Liver (tissue), 9 donors: ENCODE results near the gene ZDHHC19. TPM values are rescaled to one million over a fixed set of nuclear protein-coding genes. Genes with fewer than 3 reads are reported as not detected.

Experiments
- DNase-seq: peaks from one replicate; pipeline ENCODE4 v3.0.0-alpha.2; 2017; ENCODE audit warnings: low spot score
- H3K27ac ChIP-seq, 2 donors: one replicate each; pipeline ENCODE4 v1.7.0; 2013; ENCODE audit warnings: inconsistent platforms in 2 of 2, low read length in 2 of 2, control low read depth in 1 of 2, low read depth in 1 of 2, mild to moderate bottlenecking in 1 of 2
- H3K27me3 ChIP-seq, 4 donors: one replicate each; pipeline versions ENCODE4 v1.6.1 to v1.7.0; 2013; ENCODE audit warnings: low read length in 3 of 4, inconsistent platforms in 1 of 4, mild to moderate bottlenecking in 1 of 4, moderate library complexity in 1 of 4; ENCODE audit not compliant: control insufficient read depth in 4 of 4, insufficient read depth in 4 of 4
- H3K36me3 ChIP-seq, 4 donors: one replicate each; pipeline versions ENCODE4 v1.6.1 to v1.7.0; 2013; ENCODE audit warnings: low read length in 3 of 4, mild to moderate bottlenecking in 3 of 4, low read depth in 1 of 4, moderate library complexity in 1 of 4; ENCODE audit not compliant: control insufficient read depth in 4 of 4, insufficient read depth in 3 of 4
- H3K4me1 ChIP-seq, 4 donors: one replicate each; pipeline versions ENCODE4 v1.6.1 to v1.7.0; 2013; ENCODE audit warnings: low read length in 3 of 4, mild to moderate bottlenecking in 3 of 4, moderate library complexity in 1 of 4; ENCODE audit not compliant: control insufficient read depth in 4 of 4, insufficient read depth in 4 of 4
- H3K4me3 ChIP-seq, 3 donors: one replicate each; pipeline versions ENCODE4 v1.6.1 to v1.7.0; 2013; ENCODE audit warnings: low read length in 3 of 3, control low read depth in 1 of 3, low read depth in 1 of 3, mild to moderate bottlenecking in 1 of 3
- H3K9ac ChIP-seq, 2 donors: one replicate each; pipeline ENCODE4 v1.7.0; 2013; ENCODE audit warnings: low read length in 2 of 2, mild to moderate bottlenecking in 2 of 2, moderate library complexity in 2 of 2, control low read depth in 1 of 2, low read depth in 1 of 2
- H3K9me3 ChIP-seq, 4 donors: one replicate each; pipeline versions ENCODE4 v1.6.1 to v1.7.0; 2013; ENCODE audit warnings: low read length in 3 of 4; ENCODE audit not compliant: control insufficient read depth in 4 of 4
- ATF3 ChIP-seq: IDR thresholded peaks from 2 replicates; pipeline ENCODE4 v1.6.1; 2016; ENCODE audit warnings: antibody characterized with exemption
- EGR1 ChIP-seq, 2 donors: IDR thresholded peaks; 2 replicates each; pipeline ENCODE4 v1.6.1; 2016 to 2018; ENCODE audit warnings: antibody characterized with exemption in 2 of 2, low read depth in 2 of 2
- FOXA1 ChIP-seq: IDR thresholded peaks from 2 replicates; pipeline ENCODE4 v1.6.1; 2016; ENCODE audit warnings: antibody characterized with exemption
- FOXA2 ChIP-seq: IDR thresholded peaks from 2 replicates; pipeline ENCODE4 v1.6.1; 2016; ENCODE audit warnings: antibody characterized with exemption
- GABPA ChIP-seq, 2 donors: IDR thresholded peaks in 1 of 2; conservative IDR thresholded peaks in 1 of 2; 2 replicates each; pipeline ENCODE4 v1.6.1; 2016; ENCODE audit warnings: antibody characterized with exemption in 2 of 2, mild to moderate bottlenecking in 1 of 2, moderate library complexity in 1 of 2
- HNF4A ChIP-seq, 2 donors: conservative IDR thresholded peaks; 2 replicates each; pipeline ENCODE4 v1.6.1; 2016; ENCODE audit warnings: antibody characterized with exemption in 2 of 2, mild to moderate bottlenecking in 2 of 2
- HNF4G ChIP-seq: IDR thresholded peaks from 2 replicates; pipeline ENCODE4 v1.6.1; 2016; ENCODE audit warnings: antibody characterized with exemption
- JUND ChIP-seq, 2 donors: IDR thresholded peaks; 2 replicates each; pipeline ENCODE4 v1.6.1; 2016; ENCODE audit warnings: antibody characterized with exemption in 2 of 2
- MAX ChIP-seq: IDR thresholded peaks from 2 replicates; pipeline ENCODE4 v1.6.1; 2016; ENCODE audit warnings: antibody characterized with exemption
- NR2F2 ChIP-seq: IDR thresholded peaks from 2 replicates; pipeline ENCODE4 v1.6.1; 2016; ENCODE audit warnings: antibody characterized with exemption
- RAD21 ChIP-seq, 2 donors: IDR thresholded peaks; 2 replicates each; pipeline ENCODE4 v1.6.1; 2016; ENCODE audit warnings: antibody characterized with exemption in 2 of 2, mild to moderate bottlenecking in 2 of 2
- RXRA ChIP-seq, 2 donors: IDR thresholded peaks; 2 replicates each; pipeline ENCODE4 v1.6.1; 2017 to 2018; ENCODE audit warnings: antibody characterized with exemption in 2 of 2, mild to moderate bottlenecking in 1 of 2
- SP1 ChIP-seq: IDR thresholded peaks from 2 replicates; pipeline ENCODE4 v1.6.1; 2018; ENCODE audit warnings: antibody characterized with exemption, mild to moderate bottlenecking
- TAF1 ChIP-seq: conservative IDR thresholded peaks from 2 replicates; pipeline ENCODE4 v1.6.1; 2016; ENCODE audit warnings: antibody characterized with exemption, mild to moderate bottlenecking
- YY1 ChIP-seq: IDR thresholded peaks from 2 replicates; pipeline ENCODE4 v1.6.1; 2016; ENCODE audit warnings: antibody characterized with exemption, mild to moderate bottlenecking
- ZBTB33 ChIP-seq: IDR thresholded peaks from 2 replicates; pipeline ENCODE4 v1.6.1; 2016; ENCODE audit warnings: antibody characterized with exemption
- WGBS: extraction: QIAGEN DNeasy Blood & Tissue Kit; methylation state at CpG from one replicate; pipeline ENCODE4 v1.1.7; 2013; 5-methylcytosine and 5-hydroxymethylcytosine counted together
- polyA plus RNA-seq, 2 donors: library from polyadenylated mRNA; stranded (reverse) in 1 of 2; unstranded in 1 of 2; fragments of 200-250 nt in 1 of 2; fragments of >200 nt in 1 of 2; fragmentation: Nextera tagmentation in 1 of 2; extraction: Ambion mirVana in 1 of 2; gene quantifications; one replicate each; pipeline versions ENCODE4 v1.2.1 to v1.2.3, GENCODE V29; 2013 to 2015
- total RNA-seq, 2 donors: library from RNA; depleted of rRNA; stranded (reverse); fragments of >200 nt; gene quantifications; one replicate each; pipeline ENCODE4 v1.2.3, GENCODE V29; 2014
- TF ChIP-seq, protein P1 (sequence below): fragments of 150-350 bp; IDR thresholded peaks from 2 replicates; pipeline ENCODE4 v1.5.1; 2017; ENCODE audit warnings: improper control_type of control experiment, low read depth, low read length; ENCODE audit not compliant: missing input control
- TF ChIP-seq, protein P2 (sequence below): IDR thresholded peaks from 2 replicates; pipeline ENCODE4 v1.6.1; 2016; ENCODE audit warnings: antibody characterized with exemption, mild to moderate bottlenecking
- donor health status: healthy.
- donor health status: healthy.
- donor health status: healthy.
- donor health status: healthy.
- donor health status: healthy.

The ZDHHC19 gene
- total and polyA plus RNA-seq, 4 donors = 0.42 to 1.5 (median 0.81) TPM

- TF ChIP-seq MAX = no peak
- TF ChIP-seq SP1 = no peak
- no peak for TF ChIP-seq RAD21 (IDR thresholded peaks at IDR 0.05)
- TF ChIP-seq TAF1 = no peak
- no peak for TF ChIP-seq ZBTB33
- TF ChIP-seq, protein P1, sequence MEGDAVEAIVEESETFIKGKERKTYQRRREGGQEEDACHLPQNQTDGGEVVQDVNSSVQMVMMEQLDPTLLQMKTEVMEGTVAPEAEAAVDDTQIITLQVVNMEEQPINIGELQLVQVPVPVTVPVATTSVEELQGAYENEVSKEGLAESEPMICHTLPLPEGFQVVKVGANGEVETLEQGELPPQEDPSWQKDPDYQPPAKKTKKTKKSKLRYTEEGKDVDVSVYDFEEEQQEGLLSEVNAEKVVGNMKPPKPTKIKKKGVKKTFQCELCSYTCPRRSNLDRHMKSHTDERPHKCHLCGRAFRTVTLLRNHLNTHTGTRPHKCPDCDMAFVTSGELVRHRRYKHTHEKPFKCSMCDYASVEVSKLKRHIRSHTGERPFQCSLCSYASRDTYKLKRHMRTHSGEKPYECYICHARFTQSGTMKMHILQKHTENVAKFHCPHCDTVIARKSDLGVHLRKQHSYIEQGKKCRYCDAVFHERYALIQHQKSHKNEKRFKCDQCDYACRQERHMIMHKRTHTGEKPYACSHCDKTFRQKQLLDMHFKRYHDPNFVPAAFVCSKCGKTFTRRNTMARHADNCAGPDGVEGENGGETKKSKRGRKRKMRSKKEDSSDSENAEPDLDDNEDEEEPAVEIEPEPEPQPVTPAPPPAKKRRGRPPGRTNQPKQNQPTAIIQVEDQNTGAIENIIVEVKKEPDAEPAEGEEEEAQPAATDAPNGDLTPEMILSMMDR = no peak
- TF ChIP-seq HNF4G = no peak
- TF ChIP-seq HNF4A (conservative IDR thresholded peaks at IDR 0.05) = no peak
- no peak for TF ChIP-seq ATF3
- no peak for TF ChIP-seq FOXA2
- TF ChIP-seq YY1 = no peak
- TF ChIP-seq FOXA1 = no peak
- TF ChIP-seq, protein P2, sequence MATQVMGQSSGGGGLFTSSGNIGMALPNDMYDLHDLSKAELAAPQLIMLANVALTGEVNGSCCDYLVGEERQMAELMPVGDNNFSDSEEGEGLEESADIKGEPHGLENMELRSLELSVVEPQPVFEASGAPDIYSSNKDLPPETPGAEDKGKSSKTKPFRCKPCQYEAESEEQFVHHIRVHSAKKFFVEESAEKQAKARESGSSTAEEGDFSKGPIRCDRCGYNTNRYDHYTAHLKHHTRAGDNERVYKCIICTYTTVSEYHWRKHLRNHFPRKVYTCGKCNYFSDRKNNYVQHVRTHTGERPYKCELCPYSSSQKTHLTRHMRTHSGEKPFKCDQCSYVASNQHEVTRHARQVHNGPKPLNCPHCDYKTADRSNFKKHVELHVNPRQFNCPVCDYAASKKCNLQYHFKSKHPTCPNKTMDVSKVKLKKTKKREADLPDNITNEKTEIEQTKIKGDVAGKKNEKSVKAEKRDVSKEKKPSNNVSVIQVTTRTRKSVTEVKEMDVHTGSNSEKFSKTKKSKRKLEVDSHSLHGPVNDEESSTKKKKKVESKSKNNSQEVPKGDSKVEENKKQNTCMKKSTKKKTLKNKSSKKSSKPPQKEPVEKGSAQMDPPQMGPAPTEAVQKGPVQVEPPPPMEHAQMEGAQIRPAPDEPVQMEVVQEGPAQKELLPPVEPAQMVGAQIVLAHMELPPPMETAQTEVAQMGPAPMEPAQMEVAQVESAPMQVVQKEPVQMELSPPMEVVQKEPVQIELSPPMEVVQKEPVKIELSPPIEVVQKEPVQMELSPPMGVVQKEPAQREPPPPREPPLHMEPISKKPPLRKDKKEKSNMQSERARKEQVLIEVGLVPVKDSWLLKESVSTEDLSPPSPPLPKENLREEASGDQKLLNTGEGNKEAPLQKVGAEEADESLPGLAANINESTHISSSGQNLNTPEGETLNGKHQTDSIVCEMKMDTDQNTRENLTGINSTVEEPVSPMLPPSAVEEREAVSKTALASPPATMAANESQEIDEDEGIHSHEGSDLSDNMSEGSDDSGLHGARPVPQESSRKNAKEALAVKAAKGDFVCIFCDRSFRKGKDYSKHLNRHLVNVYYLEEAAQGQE = no peak
- TF ChIP-seq NR2F2 = no peak
- TF ChIP-seq RXRA (IDR thresholded peaks at IDR 0.05) = no peak
- TF ChIP-seq JUND (IDR thresholded peaks at IDR 0.05) = no peak
- TF ChIP-seq GABPA (IDR thresholded peaks at IDR 0.05 in 1 of 2, conservative IDR thresholded peaks at IDR 0.05 in 1 of 2) = no peak
- no peak for TF ChIP-seq EGR1 (IDR thresholded peaks at IDR 0.05; ENCODE audit: low read depth in 2 of 2)
- WGBS = 92% methylated on average over 3 of the region's 3 CpGs
- no peaks in the 10 kb centered on the region for H3K9me3 ChIP-seq
- no peaks in the 10 kb centered on the region for H3K27me3 ChIP-seq
- DNase-seq = no peak
- no peak overlapping the region for H3K4me3 ChIP-seq
- H3K27ac ChIP-seq = no peak overlapping the region
- H3K4me1 ChIP-seq = peaks cover 3 to 10% (median 4%) of the 10 kb centered on the region in 4 donors
- H3K9ac ChIP-seq = no peak overlapping the region
- no peaks in the 10 kb centered on the region for H3K36me3 ChIP-seq
These were observed 7.4 kb downstream of the ZDHHC19 start for GRCh38 chr3:196203846-196204245.
